Measurements from ENCODE around the gene CDH13.
A peak's percentile ranks its signal among the peaks of the same experiment; 100 is the strongest.

CDH13 gene

GRCh38 chr16:83354015-83354414 lies 727.2 kb downstream of the CDH13 start:
- no peak for TF ChIP-seq CTCF (IDR thresholded peaks at IDR 0.05; ENCODE audit: control extremely low read depth, extremely low read depth, low read depth, missing control alignments)
- ChIA-PET CTCF (interaction anchor here (2.1 kb wide), 1 partner anchor 1090 kb away, joined by 5 read pairs; no protein-coding TSS in a partner anchor), POLR2A (no interaction called here)
- DNase-seq (ENCODE audit: extremely low spot score): no peak

- no peak for TF ChIP-seq CTCF (IDR thresholded peaks at IDR 0.05; ENCODE audit: control extremely low read depth, extremely low read depth, low read depth, missing control alignments)
- DNase-seq (ENCODE audit: extremely low spot score): no peak
- ChIA-PET CTCF (interaction anchor here (1.0 to 2.2 kb wide), 9 partner anchors 10 to 1107 kb away, joined by 3 to 21 read pairs (median 4); no protein-coding TSS in a partner anchor), POLR2A (no interaction called here)
Measured at GRCh38 chr16:83355570-83356218, 728.9 kb downstream of the CDH13 start.

- peak; percentile 37 for DNase-seq (ENCODE audit: extremely low spot score)
- CTCF ChIA-PET: interaction anchor here (1.0 to 2.2 kb wide), 11 partner anchors 9 to 1107 kb away, joined by 3 to 21 read pairs (median 3); no protein-coding TSS in a partner anchor
- POLR2A ChIA-PET: no interaction called here
- peak; percentile 71 for TF ChIP-seq CTCF (IDR thresholded peaks at IDR 0.05; ENCODE audit: control extremely low read depth, extremely low read depth, low read depth, missing control alignments)
Measured at GRCh38 chr16:83356266-83356665, 729.5 kb downstream of the CDH13 start.

- no peak for TF ChIP-seq CTCF (IDR thresholded peaks at IDR 0.05; ENCODE audit: control extremely low read depth, extremely low read depth, low read depth, missing control alignments)
- ChIA-PET POLR2A (no interaction called here), CTCF (interaction anchor here (1.0 to 2.2 kb wide), 6 partner anchors 9 to 818 kb away, joined by 3 to 21 read pairs (median 4); no protein-coding TSS in a partner anchor)
- no peak for DNase-seq (ENCODE audit: extremely low spot score)
Measured at GRCh38 chr16:83356986-83357385, 730.2 kb downstream of the CDH13 start.

GRCh38 chr16:83363521-83363920 lies 736.8 kb downstream of the CDH13 start:
- POLR2A ChIA-PET: no interaction called here
- CTCF ChIA-PET: interaction anchor here (2.9 kb wide), 1 partner anchor 1099 kb away, joined by 6 read pairs; no protein-coding TSS in a partner anchor
- TF ChIP-seq CTCF (IDR thresholded peaks at IDR 0.05; ENCODE audit: control extremely low read depth, extremely low read depth, low read depth, missing control alignments): no peak
- no peak for DNase-seq (ENCODE audit: extremely low spot score)

GRCh38 chr16:83365166-83365565 lies 738.4 kb downstream of the CDH13 start:
- ChIA-PET POLR2A (no interaction called here), CTCF (interaction anchor here (1.2 to 2.9 kb wide), 3 partner anchors 9 to 1101 kb away, joined by 3 to 21 read pairs (median 6); no protein-coding TSS in a partner anchor)
- TF ChIP-seq CTCF (IDR thresholded peaks at IDR 0.05; ENCODE audit: control extremely low read depth, extremely low read depth, low read depth, missing control alignments): no peak
- no peak for DNase-seq (ENCODE audit: extremely low spot score)

Data from GM10248 (cell line).